CD4-positive, CD25-positive, alpha-beta regulatory T cell (primary cell): ENCODE results near the gene GBA3. TPM values are rescaled to one million over a fixed set of nuclear protein-coding genes. Genes with fewer than 3 reads are reported as not detected.

ENCODE experiments used
- ATAC-seq, 2 donors: fragments of 150-1000 bp; cut with Tn5 transposase; one replicate each; pipeline ENCODE4 v1.10.0; 2021; ENCODE audit warnings: low read depth in 2 of 2, moderate number of reproducible peaks in 2 of 2, moderate library complexity in 1 of 2
- DNase-seq, 3 donors: peaks; one replicate each; pipeline versions ENCODE4 v3.0.0 to v3.0.0-alpha.2; 2012 to 2022; ENCODE audit warnings: mixed read lengths in 1 of 3
- H3K27ac ChIP-seq: one replicate; pipeline ENCODE4 v1.7.0; 2013; ENCODE audit warnings: mild to moderate bottlenecking, low read length; ENCODE audit not compliant: insufficient read depth, poor library complexity, severe bottlenecking
- H3K27me3 ChIP-seq: one replicate; pipeline ENCODE4 v1.7.0; 2013; ENCODE audit warnings: low read length; ENCODE audit not compliant: control insufficient read depth, insufficient read depth
- H3K36me3 ChIP-seq: one replicate; pipeline ENCODE4 v1.7.0; 2013; ENCODE audit warnings: mild to moderate bottlenecking, low read length, moderate library complexity; ENCODE audit not compliant: control insufficient read depth, insufficient read depth
- H3K4me1 ChIP-seq: 2 replicates; pipeline ENCODE4 v1.7.0; 2013; ENCODE audit warnings: mild to moderate bottlenecking, low read length; ENCODE audit not compliant: insufficient read depth, control insufficient read depth, poor library complexity, severe bottlenecking
- H3K4me3 ChIP-seq: one replicate; pipeline ENCODE4 v1.7.0; 2013; ENCODE audit warnings: low read depth, mild to moderate bottlenecking, low read length, moderate library complexity
- H3K9me3 ChIP-seq, 2 experiments: 1 replicate in 1 of 2; 2 replicates in 1 of 2; pipeline ENCODE4 v1.7.0; 2013; ENCODE audit warnings: low read length in 2 of 2, mild to moderate bottlenecking in 1 of 2, moderate library complexity in 1 of 2; ENCODE audit not compliant: control insufficient read depth in 2 of 2
- H3K27ac Mint-ChIP-seq, 3 donors: one replicate each; pipeline ENCODE4 v1.8.0; 2020 to 2022; ENCODE audit warnings: mild to moderate bottlenecking in 3 of 3, mixed read lengths in 3 of 3, moderate library complexity in 2 of 3
- H3K27me3 Mint-ChIP-seq: one replicate; pipeline ENCODE4 v1.8.0; 2022; ENCODE audit warnings: mild to moderate bottlenecking, mixed read lengths
- H3K36me3 Mint-ChIP-seq: one replicate; pipeline ENCODE4 v1.8.0; 2020; ENCODE audit warnings: mixed read lengths
- H3K4me1 Mint-ChIP-seq, 4 donors: one replicate each; pipeline ENCODE4 v1.8.0; 2020 to 2022; ENCODE audit warnings: mixed read lengths in 4 of 4, mild to moderate bottlenecking in 1 of 4
- H3K4me3 Mint-ChIP-seq, 4 donors: one replicate each; pipeline ENCODE4 v1.8.0; 2020 to 2022; ENCODE audit warnings: mild to moderate bottlenecking in 4 of 4, mixed read lengths in 4 of 4, moderate library complexity in 3 of 4
- H3K9me3 Mint-ChIP-seq, 7 donors: one replicate each; pipeline ENCODE4 v1.8.0; 2020 to 2022; ENCODE audit warnings: mixed read lengths in 7 of 7, mild to moderate bottlenecking in 3 of 7, moderate library complexity in 2 of 7
- polyA plus RNA-seq, 4 donors: library from polyadenylated mRNA; unstranded; fragments of 300-500 nt; fragmentation: Illumina TruSeq; gene quantifications; one replicate each; pipeline ENCODE4 v1.2.3, GENCODE V29; 2021
- total RNA-seq: library from RNA; stranded (reverse); gene quantifications from one replicate; pipeline ENCODE4 v1.2.3, GENCODE V29; 2022

The GBA3 gene
- total and polyA plus RNA-seq, 5 donors from 2014 or later, result not detected

DNA sequence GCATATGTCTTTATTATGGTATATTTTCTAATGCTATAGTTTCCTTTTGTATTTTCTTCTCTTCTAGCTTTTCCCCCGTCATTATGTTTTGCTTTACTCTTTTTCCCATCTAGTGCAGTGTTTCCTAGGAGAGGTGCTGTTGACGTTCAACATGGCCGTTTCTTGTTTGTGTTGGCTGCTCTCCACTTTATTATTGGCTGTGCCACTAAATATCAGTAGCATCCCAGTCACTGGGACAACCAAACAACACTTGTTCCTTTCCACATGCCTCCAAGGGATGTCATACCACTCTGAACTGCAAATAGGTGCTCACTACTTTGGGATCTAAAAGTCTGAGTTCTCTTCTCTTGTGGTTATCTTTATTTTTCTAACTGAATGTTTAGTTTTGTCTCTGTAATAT is 26.5 kb downstream of the GBA3 start:
- no peak overlapping the region for H3K27ac ChIP-seq
- H3K36me3 Mint-ChIP-seq, result no peaks in the 10 kb centered on the region
- no peaks in the 10 kb centered on the region for H3K27me3 Mint-ChIP-seq
- peaks cover 1 to 17% (median 5%) of the 10 kb centered on the region in 7 donors for H3K9me3 Mint-ChIP-seq
- H3K4me1 Mint-ChIP-seq, result no peaks in the 10 kb centered on the region
- H3K27ac Mint-ChIP-seq, result peak overlapping the region in 1 of 3 donors; percentile 53
- ATAC-seq (no peak), DNase-seq (no peak)
- H3K4me3 ChIP-seq, result no peak overlapping the region
- H3K9me3 ChIP-seq, result peaks cover 0 to 2% of the 10 kb centered on the region in 2 experiments
- no peaks in the 10 kb centered on the region for H3K36me3 ChIP-seq
- no peaks in the 10 kb centered on the region for H3K4me1 ChIP-seq
- H3K27me3 ChIP-seq, result no peaks in the 10 kb centered on the region
- no peak overlapping the region for H3K4me3 Mint-ChIP-seq

DNA sequence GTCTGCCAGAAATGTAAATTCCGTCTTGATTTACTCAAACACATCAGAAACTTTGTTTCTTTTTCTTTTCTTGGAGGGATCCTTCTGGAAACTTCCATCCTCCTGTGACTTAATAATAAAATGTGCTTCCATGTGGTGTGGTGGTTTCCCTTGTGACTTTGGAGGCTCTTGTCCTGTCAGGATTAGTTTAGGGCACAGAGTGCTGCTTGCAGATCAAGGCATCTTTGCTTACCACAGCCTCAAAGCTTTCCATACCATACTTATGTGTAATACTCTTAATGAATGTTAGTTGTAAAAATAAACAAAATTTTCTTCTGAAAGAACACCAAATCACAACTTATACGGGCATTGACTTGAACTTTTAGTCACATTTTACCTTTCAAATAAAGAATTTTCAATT is 27.4 kb downstream of the GBA3 start:
- H3K36me3 ChIP-seq, result no peaks in the 10 kb centered on the region
- peaks cover 1 to 17% (median 7%) of the 10 kb centered on the region in 7 donors for H3K9me3 Mint-ChIP-seq
- H3K27me3 Mint-ChIP-seq, result no peaks in the 10 kb centered on the region
- no peak overlapping the region for H3K4me3 Mint-ChIP-seq
- H3K27ac ChIP-seq, result no peak overlapping the region
- peaks cover 0 to 2% of the 10 kb centered on the region in 2 experiments for H3K9me3 ChIP-seq
- no peaks in the 10 kb centered on the region for H3K36me3 Mint-ChIP-seq
- no peak for DNase-seq
- H3K27me3 ChIP-seq, result no peaks in the 10 kb centered on the region
- H3K4me3 ChIP-seq, result no peak overlapping the region
- no peak overlapping the region for H3K27ac Mint-ChIP-seq
- H3K4me1 Mint-ChIP-seq, result no peaks in the 10 kb centered on the region
- no peaks in the 10 kb centered on the region for H3K4me1 ChIP-seq
- ATAC-seq, result no peak

DNA sequence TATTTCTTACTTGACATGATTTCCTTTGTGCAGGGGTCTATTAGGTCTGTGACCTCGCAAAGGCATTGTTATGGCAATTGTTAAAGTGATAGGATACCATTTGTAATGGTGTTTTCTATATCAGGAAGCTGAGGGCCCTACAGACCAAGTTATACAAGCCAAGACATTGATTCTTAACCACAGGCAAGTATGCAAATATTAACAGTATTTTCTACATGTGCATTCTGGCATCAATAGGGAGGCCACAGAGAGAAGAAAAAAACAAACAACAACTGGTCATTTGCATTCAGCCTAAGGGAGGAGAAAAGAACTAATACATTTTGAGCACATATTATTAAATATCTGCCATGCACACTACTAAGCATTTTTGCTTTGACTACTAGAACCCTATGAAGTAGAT is 28.5 kb downstream of the GBA3 start:
- Mint-ChIP-seq H3K27ac (no peak overlapping the region), H3K9me3 (peaks cover 1 to 17% (median 6%) of the 10 kb centered on the region in 7 donors), H3K4me1 (no peaks in the 10 kb centered on the region), H3K36me3 (no peaks in the 10 kb centered on the region), H3K4me3 (no peak overlapping the region), H3K27me3 (no peaks in the 10 kb centered on the region)
- Histone ChIP-seq H3K27me3 (no peaks in the 10 kb centered on the region), H3K4me3 (no peak overlapping the region), H3K9me3 (peaks cover 0 to 2% of the 10 kb centered on the region in 2 experiments), H3K27ac (no peak overlapping the region), H3K4me1 (no peaks in the 10 kb centered on the region), H3K36me3 (no peaks in the 10 kb centered on the region)
- no peak for DNase-seq
- ATAC-seq, result no peak

DNA sequence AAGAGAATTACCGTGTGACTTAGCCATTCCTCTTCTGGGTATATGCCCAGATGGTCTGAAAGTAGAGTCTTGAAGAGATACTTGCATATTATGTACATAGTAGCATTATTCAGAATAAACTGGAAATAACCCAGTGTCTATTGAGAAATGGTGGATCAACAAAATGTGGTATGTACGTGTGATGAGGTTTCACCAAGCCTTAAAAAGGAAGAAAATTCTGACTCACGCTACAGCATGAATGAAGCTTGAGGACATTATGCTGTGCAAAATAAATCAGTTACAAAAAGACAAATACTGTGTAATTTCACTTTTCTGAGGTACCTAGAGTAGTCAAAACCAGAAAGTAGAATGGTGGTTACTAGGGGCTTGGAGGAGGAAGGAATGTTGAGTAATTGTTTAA is 37.3 kb downstream of the GBA3 start:
- Histone ChIP-seq H3K9me3 (no peaks in the 10 kb centered on the region), H3K4me3 (no peak overlapping the region), H3K36me3 (no peaks in the 10 kb centered on the region), H3K27me3 (no peaks in the 10 kb centered on the region), H3K27ac (no peak overlapping the region), H3K4me1 (no peaks in the 10 kb centered on the region)
- ATAC-seq, result no peak
- H3K9me3 Mint-ChIP-seq, result peaks cover 0 to 10% (median 6%) of the 10 kb centered on the region in 7 donors
- H3K4me3 Mint-ChIP-seq, result no peak overlapping the region
- no peak for DNase-seq
- no peaks in the 10 kb centered on the region for H3K4me1 Mint-ChIP-seq
- no peaks in the 10 kb centered on the region for H3K36me3 Mint-ChIP-seq
- no peaks in the 10 kb centered on the region for H3K27me3 Mint-ChIP-seq
- H3K27ac Mint-ChIP-seq, result no peak overlapping the region

DNA sequence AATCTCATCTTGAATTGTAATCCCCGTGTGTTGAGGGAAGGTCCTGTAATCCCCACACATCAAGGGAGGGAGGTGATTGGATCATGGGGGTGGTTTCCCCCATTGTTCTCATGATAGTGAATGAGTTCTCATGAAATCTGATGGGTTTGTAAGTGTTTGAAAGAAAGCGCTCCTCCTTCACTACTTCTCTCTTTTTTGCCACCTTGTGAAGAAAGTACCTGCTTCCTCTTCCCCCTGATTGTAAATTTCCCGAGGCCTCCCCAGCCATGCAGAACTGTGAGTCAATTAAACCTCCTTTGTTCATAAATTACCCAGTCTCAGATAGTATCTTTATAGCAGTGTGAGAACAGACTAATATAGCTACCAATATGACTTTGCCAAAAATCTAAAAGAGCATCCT is 41.1 kb downstream of the GBA3 start:
- no peaks in the 10 kb centered on the region for H3K9me3 ChIP-seq
- H3K4me3 Mint-ChIP-seq, result no peak overlapping the region
- DNase-seq (no peak), ATAC-seq (no peak)
- no peak overlapping the region for H3K27ac ChIP-seq
- H3K4me1 Mint-ChIP-seq, result no peaks in the 10 kb centered on the region
- H3K27me3 Mint-ChIP-seq, result no peaks in the 10 kb centered on the region
- H3K4me1 ChIP-seq, result no peaks in the 10 kb centered on the region
- no peaks in the 10 kb centered on the region for H3K27me3 ChIP-seq
- H3K36me3 ChIP-seq, result no peaks in the 10 kb centered on the region
- peaks cover 0 to 12% (median 7%) of the 10 kb centered on the region in 7 donors for H3K9me3 Mint-ChIP-seq
- no peak overlapping the region for H3K27ac Mint-ChIP-seq
- no peak overlapping the region for H3K4me3 ChIP-seq
- H3K36me3 Mint-ChIP-seq, result no peaks in the 10 kb centered on the region

DNA sequence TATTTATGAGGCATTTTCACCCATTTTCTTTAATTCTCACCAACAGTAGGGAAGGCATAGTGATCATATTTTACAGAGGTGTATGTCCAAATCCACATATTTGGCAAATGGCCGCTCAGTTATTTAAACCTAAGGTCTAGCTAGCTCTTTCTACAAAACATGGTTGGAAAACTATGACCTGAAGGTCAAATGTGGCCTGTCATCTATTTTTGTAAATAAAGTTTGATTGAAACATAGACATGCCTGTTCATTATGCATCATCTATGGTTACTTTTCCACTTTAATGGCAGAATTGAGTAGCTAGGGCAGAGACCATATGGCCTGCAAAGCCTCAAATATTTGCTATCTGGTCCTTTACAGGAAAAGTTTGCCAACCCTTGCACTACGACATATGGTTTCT is 44.2 kb downstream of the GBA3 start:
- H3K4me1 Mint-ChIP-seq, result no peaks in the 10 kb centered on the region
- no peak overlapping the region for H3K27ac Mint-ChIP-seq
- Histone ChIP-seq H3K9me3 (no peaks in the 10 kb centered on the region), H3K4me1 (no peaks in the 10 kb centered on the region), H3K27ac (no peak overlapping the region), H3K36me3 (no peaks in the 10 kb centered on the region), H3K27me3 (no peaks in the 10 kb centered on the region), H3K4me3 (no peak overlapping the region)
- H3K36me3 Mint-ChIP-seq, result no peaks in the 10 kb centered on the region
- peaks cover 2 to 19% (median 9%) of the 10 kb centered on the region in 7 donors for H3K9me3 Mint-ChIP-seq
- DNase-seq (no peak), ATAC-seq (no peak)
- no peak overlapping the region for H3K4me3 Mint-ChIP-seq
- H3K27me3 Mint-ChIP-seq, result no peaks in the 10 kb centered on the region

DNA sequence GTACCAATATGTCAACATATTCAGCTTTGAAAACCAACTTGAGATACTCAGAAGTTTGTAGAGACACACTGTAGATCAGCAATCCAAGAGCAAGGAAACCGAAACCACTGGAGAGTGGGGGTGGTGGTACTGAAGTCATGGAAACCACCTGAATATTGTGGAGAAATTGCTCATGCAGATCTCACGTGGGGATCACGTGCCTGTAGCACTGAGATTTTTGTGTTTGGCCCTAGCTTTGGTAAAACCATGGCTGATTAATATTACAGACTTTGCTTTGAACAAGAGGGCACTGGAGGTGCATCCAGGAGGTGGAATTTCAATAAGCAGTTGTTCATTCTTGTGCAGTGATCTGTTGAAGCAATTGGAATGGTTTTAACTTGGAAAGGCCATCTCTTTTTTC is 47.2 kb downstream of the GBA3 start:
- Mint-ChIP-seq H3K9me3 (peaks cover 2 to 25% (median 9%) of the 10 kb centered on the region in 7 donors), H3K36me3 (no peaks in the 10 kb centered on the region), H3K27me3 (no peaks in the 10 kb centered on the region), H3K4me3 (no peak overlapping the region), H3K27ac (no peak overlapping the region), H3K4me1 (no peaks in the 10 kb centered on the region)
- Histone ChIP-seq H3K27ac (no peak overlapping the region), H3K36me3 (no peaks in the 10 kb centered on the region), H3K4me1 (no peaks in the 10 kb centered on the region), H3K4me3 (no peak overlapping the region), H3K9me3 (no peaks in the 10 kb centered on the region), H3K27me3 (no peaks in the 10 kb centered on the region)
- no peak for ATAC-seq
- no peak for DNase-seq

DNA sequence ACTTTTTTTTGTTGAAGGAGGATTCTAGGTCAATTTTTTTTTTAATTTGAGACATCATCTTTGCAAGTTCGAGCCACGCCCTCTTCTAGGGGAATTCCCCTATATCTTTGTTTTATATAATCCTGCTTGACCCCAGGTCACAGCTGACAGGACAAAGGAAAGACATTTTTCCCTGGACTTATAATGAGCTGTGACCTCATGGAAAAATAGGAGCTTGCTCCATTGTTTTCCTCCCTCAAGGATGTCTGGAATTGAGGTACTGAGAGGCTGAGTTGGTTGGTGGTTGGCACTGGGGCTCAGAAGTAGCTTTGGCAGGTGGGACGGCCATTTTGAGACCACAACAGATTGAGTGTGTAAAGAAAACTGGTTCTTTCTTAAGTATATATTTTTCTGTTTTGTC is 49.0 kb downstream of the GBA3 start:
- Mint-ChIP-seq H3K27ac (no peak overlapping the region), H3K4me1 (no peaks in the 10 kb centered on the region), H3K36me3 (no peaks in the 10 kb centered on the region), H3K4me3 (no peak overlapping the region), H3K27me3 (no peaks in the 10 kb centered on the region), H3K9me3 (peaks cover 2 to 24% (median 9%) of the 10 kb centered on the region in 7 donors)
- DNase-seq (no peak), ATAC-seq (no peak)
- Histone ChIP-seq H3K27ac (no peak overlapping the region), H3K9me3 (no peaks in the 10 kb centered on the region), H3K4me3 (no peak overlapping the region), H3K36me3 (no peaks in the 10 kb centered on the region), H3K27me3 (no peaks in the 10 kb centered on the region), H3K4me1 (no peaks in the 10 kb centered on the region)
